HG03095 (cell line): Measurements from ENCODE around the gene CORO6.
"Not testable (repeated sequence)": the region's sequence is repeated elsewhere in the genome, so short reads cannot be mapped to it uniquely, and the experiment has no call there.

ENCODE experiments used
- ATAC-seq: cut with Tn5 transposase; IDR thresholded peaks from one replicate; pipeline ENCODE4 v1.9.1; 2021; ENCODE audit warnings: moderate library complexity; ENCODE audit not compliant: unreplicated experiment

CORO6 gene

DNA sequence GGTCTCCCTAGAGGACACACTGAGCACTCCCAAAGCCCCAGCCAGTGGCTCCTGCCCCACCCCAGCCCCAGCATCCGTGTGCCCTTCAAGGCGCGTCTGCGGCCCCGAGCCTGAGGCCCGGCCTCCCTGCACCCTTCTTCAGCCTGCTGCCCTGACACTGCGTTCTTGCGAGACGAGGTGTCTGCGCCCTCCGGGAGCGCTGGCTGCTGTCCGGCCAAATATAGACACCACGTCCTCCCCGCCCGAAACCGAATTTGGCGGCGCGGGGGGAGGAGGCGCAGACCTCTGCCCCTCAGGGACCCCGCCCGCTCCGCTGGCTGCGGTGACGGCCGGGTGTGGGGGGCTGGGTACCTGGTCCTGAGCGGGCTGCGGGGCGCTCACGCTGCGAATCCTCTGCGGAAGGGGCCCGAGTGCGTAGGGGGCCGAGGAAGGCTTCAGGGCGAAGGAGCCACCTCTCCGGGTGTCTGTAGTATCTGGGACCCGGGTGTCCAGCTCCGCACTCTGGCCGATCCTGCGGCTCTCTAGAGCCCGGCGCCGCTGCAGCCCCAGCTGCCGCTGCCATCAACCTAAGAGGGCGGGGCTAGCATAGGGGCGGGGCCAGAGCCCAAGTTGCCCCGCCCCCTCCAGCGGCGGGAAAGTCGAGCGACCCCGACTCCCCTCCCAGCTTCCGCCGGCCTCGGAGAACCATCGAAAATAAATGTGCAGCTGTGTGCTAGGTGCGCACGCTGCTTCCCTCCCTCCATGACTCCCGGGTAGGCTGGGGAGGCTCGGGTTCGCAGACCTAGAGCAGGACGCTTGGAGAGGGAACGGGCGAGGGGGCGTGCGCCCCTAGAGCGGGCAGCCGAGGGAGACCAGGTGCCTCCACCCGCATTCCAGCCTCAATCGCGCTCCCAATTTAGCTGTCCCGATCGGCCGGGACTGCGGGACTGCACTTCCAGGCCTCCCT lies at the start of gene CORO6:
TSS of gene CORO6 (minus strand) at position 576 of the 946 bp plus-strand sequence. CDS start 1,491 bp downstream, outside the sequence.
- ATAC-seq: no peak

GRCh38 chr17:29671661-29672060 lies 48.9 kb upstream of the CORO6 start:
- ATAC-seq: no peak

DNA sequence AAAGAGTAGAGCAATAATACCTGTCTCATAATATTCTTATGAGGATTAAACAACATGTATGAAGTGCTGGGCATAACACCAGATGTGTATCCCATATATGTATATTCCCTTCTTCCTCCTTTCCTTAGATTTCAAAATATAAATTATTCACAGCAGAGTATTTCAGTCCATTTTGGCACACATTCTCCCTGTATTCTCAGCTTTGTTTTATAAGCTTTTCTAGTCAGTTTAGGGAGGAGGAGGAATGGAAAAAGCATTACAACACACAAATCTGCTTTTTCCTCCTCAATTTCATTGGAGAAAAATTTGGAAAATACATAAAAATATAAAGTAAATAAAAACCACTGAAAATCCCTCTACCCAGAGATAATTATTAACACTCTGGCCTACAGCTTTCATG lies 46.6 kb upstream of the CORO6 start:
- ATAC-seq: no peak

DNA sequence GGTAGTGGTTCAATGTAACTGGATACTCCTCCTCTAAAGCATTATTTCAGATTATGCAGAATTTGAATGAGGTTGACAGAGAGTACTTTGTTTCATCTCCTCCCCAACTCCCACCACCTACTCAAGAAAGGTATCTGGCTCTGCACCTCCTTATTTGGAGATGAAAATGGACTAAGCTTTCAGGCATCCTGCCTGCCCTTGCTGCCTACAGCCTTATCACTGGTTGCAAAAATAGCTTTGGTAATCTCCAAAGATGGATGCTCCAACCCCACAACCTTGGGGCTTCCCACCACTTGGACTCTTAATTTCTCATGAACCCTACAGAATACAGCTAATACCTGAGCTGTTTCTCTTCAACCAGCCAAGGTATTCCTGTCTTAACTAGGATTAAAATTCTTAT lies 45.3 kb upstream of the CORO6 start:
- no peak for ATAC-seq

- no peak for ATAC-seq
Measured at GRCh38 chr17:29665481-29665810, 42.7 kb upstream of the CORO6 start.

DNA sequence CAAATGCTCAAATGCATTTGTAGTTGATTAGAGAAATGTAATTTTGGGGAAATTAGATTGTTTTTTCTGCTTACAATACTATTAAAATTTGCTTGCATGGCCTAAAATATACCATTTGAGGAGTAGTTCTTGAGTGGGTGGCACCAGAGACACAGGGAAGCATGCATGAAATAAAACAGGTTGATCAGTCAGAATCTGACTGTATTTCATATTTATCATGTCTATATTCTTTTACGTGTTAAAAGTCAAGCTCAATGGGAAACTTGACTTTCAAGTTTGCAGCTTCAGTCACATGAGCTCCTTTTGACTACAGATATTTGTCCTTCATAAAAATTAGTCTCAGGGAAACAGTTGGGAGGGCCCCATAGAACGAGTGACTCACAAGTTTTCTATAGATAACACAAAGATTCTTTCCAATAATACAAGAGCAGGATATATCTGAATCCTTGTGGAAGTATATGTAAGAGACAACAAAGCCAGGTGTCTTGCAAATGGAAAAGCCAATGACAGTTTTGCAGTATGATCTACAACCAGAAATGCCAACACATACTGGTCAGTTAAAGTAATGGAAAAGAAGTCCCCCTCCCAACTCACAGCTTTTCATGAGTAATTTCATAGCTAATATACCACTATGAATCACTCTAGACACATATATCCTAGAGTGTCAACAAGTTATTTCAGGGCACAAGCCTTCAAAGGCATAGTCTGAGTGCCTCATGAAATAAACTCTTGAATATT lies 42.2 kb upstream of the CORO6 start:
- no peak for ATAC-seq

- no peak for ATAC-seq
Measured at GRCh38 chr17:29663155-29663554, 40.4 kb upstream of the CORO6 start.

GRCh38 chr17:29661213-29661612 lies 38.5 kb upstream of the CORO6 start:
- no peak for ATAC-seq

GRCh38 chr17:29659155-29659554 lies 36.4 kb upstream of the CORO6 start:
- ATAC-seq: no peak

DNA sequence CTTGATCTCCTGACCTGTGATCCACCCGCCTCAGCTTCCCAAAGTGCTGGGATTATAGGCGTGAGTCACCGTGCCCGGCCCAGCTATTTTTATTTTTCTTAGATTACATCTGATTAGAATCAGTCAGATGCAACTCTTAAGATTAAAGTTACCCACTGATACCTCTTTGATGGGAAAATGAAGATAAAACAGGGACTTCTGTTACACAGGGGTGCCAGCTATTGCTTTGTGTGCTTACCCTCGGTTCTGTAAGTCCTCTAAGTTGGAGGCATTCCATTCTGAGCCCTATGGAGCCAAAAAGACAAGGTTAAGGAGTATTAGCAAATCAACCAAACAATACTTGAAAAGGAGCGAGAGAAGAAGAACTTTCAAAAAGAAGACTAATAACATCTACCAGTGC lies 32.6 kb upstream of the CORO6 start:
- ATAC-seq: no peak

DNA sequence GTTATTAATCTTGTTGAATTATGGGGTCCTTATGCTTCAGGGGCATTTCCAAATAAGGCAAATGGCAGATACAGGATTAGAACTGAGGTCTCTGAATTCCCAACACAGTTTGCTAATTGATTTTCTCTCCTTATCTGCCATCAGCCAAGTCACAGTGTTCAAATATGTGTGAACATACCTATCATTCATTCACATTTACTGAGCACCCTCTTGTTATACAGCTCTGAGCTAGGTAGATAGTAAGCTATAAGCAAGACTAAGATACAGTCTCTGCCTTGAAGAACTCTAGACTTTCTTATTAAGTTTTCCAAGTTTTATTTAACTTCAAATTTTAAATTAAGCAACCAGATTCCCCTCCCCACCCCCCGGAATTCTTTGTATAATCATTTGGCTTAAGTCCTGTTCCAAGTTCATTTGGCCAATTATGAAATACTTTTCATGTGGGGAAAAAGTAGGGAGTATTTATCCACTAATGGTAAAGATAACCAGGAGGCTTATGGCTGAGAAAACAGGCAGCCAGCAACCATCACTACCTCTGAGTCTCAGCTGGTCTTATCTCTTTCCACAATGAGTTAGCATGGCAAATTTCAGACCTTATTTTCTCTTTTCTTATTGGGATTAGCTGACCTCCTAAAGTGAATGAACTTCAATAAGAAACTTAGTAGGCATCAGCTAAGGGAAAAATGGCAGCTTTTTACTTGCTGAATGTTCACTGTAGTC lies 31.4 kb upstream of the CORO6 start:
- no peak for ATAC-seq

GRCh38 chr17:29652976-29653375 lies 30.3 kb upstream of the CORO6 start:
- ATAC-seq: no peak

- ATAC-seq: not testable (repeated sequence)
Measured at GRCh38 chr17:29651913-29652312, 29.2 kb upstream of the CORO6 start.

- ATAC-seq: no peak
Measured at GRCh38 chr17:29650396-29650795, 27.7 kb upstream of the CORO6 start.

- no peak for ATAC-seq
Measured at GRCh38 chr17:29649359-29649758, 26.6 kb upstream of the CORO6 start.

GRCh38 chr17:29648005-29648404 lies 25.3 kb upstream of the CORO6 start:
- ATAC-seq: no peak

- no peak for ATAC-seq
Measured at GRCh38 chr17:29645515-29646051, 22.9 kb upstream of the CORO6 start.

- ATAC-seq: no peak
Measured at GRCh38 chr17:29643817-29644160, 21.1 kb upstream of the CORO6 start.

DNA sequence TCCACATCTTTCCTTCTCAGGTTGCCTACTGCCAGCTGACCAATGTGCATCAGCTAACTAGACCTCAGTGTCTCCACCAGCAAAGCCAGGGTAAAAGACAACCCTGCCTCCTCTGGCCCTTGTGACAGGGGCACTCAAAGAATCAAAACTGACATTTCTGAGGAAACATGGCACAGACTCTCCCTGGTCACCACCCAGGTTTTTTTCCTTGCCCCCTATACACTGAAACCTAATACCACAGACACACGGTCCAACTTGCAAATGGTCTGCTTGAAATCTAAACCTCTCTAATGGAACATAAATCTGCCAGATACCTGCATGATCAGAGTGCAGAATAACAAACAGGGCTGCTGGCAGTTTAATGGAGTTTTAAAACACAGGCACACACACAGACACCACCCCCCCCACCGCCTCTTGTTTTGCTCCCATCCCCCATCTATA lies 19.5 kb upstream of the CORO6 start:
- no peak for ATAC-seq

- ATAC-seq: no peak
Measured at GRCh38 chr17:29640981-29641642, 18.4 kb upstream of the CORO6 start.

GRCh38 chr17:29640413-29640812 lies 17.7 kb upstream of the CORO6 start:
- ATAC-seq: no peak
